GM12873 (cell line): ENCODE measurements around the gene DYNC1H1.

Experiments
- CTCF ChIP-seq: IDR thresholded peaks from 2 replicates; pipeline ENCODE4 v1.5.1; 2012; ENCODE audit warnings: low read depth, mild to moderate bottlenecking, moderate library complexity, low read length, control low read depth; ENCODE audit not compliant: insufficient read depth; ENCODE audit errors: missing control alignments

The DYNC1H1 gene

GRCh38 chr14:102007916-102008418 lies 43.6 kb downstream of the DYNC1H1 start:
- TF ChIP-seq CTCF: no peak

GRCh38 chr14:102008891-102009290 lies 44.5 kb downstream of the DYNC1H1 start:
- no peak for TF ChIP-seq CTCF

GRCh38 chr14:102011631-102012030 lies 47.3 kb downstream of the DYNC1H1 start:
- no peak for TF ChIP-seq CTCF

GRCh38 chr14:102012336-102012735 lies 48.0 kb downstream of the DYNC1H1 start:
- no peak for TF ChIP-seq CTCF

GRCh38 chr14:102013669-102014200 lies 49.4 kb downstream of the DYNC1H1 start:
- TF ChIP-seq CTCF: no peak

GRCh38 chr14:102015045-102015685 lies 50.8 kb downstream of the DYNC1H1 start:
- no peak for TF ChIP-seq CTCF

- TF ChIP-seq CTCF: no peak
These were observed 51.4 kb downstream of the DYNC1H1 start for GRCh38 chr14:102015771-102016170.
